ENCODE data around the gene RCSD1. TPM values are rescaled to one million over a fixed set of nuclear protein-coding genes. Genes with fewer than 3 reads are reported as not detected.

The RCSD1 gene
- polyA plus RNA-seq (2013, experiment 1 of 2) = 49.2 TPM
- polyA plus RNA-seq (2013, experiment 2 of 2) = 45.0 TPM

- Histone ChIP-seq H3K27ac (ENCODE audit: low read depth, low read length, severe bottlenecking) (no peak within 1 kb of the TSS), H3K36me3 (ENCODE audit: control insufficient read depth, insufficient read depth, low read length) (peaks cover 3% of the 10 kb centered on the region), H3K9me3 (ENCODE audit: control insufficient read depth, low read length) (no peaks in the 10 kb centered on the region), H3K4me1 (ENCODE audit: control insufficient read depth, insufficient read depth, low read length, poor library complexity, severe bottlenecking) (peaks cover 33% of the 10 kb centered on the region), H3K4me3 (ENCODE audit: extremely low read depth, insufficient read depth, low read length, poor library complexity, severe bottlenecking) (peak within 1 kb of the TSS; percentile 51)
- WGBS, 2 experiments (ENCODE audit: insufficient coverage in 2 of 2) = 11 to 17% methylated on average over 45 of the region's 62 CpGs
Measured at GRCh38 chr1:167629681-167630567, at the start of gene RCSD1. RCSD1 (plus strand) TSS chr1:167630232; CDS start chr1:167630424, 192 bp downstream.

- no peaks in the 10 kb centered on the region for H3K9me3 ChIP-seq (ENCODE audit: control insufficient read depth, low read length)
- 100% methylated on average over 1 of the region's 1 CpG for WGBS, 2 experiments (ENCODE audit: insufficient coverage in 2 of 2)
- H3K4me1 ChIP-seq (ENCODE audit: control insufficient read depth, insufficient read depth, low read length, poor library complexity, severe bottlenecking) = no peaks in the 10 kb centered on the region
- H3K27ac ChIP-seq (ENCODE audit: low read depth, low read length, severe bottlenecking) = no peak overlapping the region
- H3K4me3 ChIP-seq (ENCODE audit: extremely low read depth, insufficient read depth, low read length, poor library complexity, severe bottlenecking) = no peak overlapping the region
- no peaks in the 10 kb centered on the region for H3K36me3 ChIP-seq (ENCODE audit: control insufficient read depth, insufficient read depth, low read length)
Measured at GRCh38 chr1:167582064-167582463, 48.0 kb upstream of the RCSD1 start.

GRCh38 chr1:167582722-167583121 lies 47.3 kb upstream of the RCSD1 start:
- 88 to 93% methylated on average over 1 to 3 of the region's 4 CpGs for WGBS, 2 experiments (ENCODE audit: insufficient coverage in 2 of 2)
- Histone ChIP-seq H3K4me1 (ENCODE audit: control insufficient read depth, insufficient read depth, low read length, poor library complexity, severe bottlenecking) (no peaks in the 10 kb centered on the region), H3K36me3 (ENCODE audit: control insufficient read depth, insufficient read depth, low read length) (no peaks in the 10 kb centered on the region), H3K4me3 (ENCODE audit: extremely low read depth, insufficient read depth, low read length, poor library complexity, severe bottlenecking) (no peak overlapping the region), H3K9me3 (ENCODE audit: control insufficient read depth, low read length) (no peaks in the 10 kb centered on the region), H3K27ac (ENCODE audit: low read depth, low read length, severe bottlenecking) (no peak overlapping the region)

- 96 to 100% methylated on average over 2 to 3 of the region's 3 CpGs for WGBS, 2 experiments (ENCODE audit: insufficient coverage in 2 of 2)
- Histone ChIP-seq H3K4me3 (ENCODE audit: extremely low read depth, insufficient read depth, low read length, poor library complexity, severe bottlenecking) (no peak overlapping the region), H3K9me3 (ENCODE audit: control insufficient read depth, low read length) (no peaks in the 10 kb centered on the region), H3K36me3 (ENCODE audit: control insufficient read depth, insufficient read depth, low read length) (no peaks in the 10 kb centered on the region), H3K27ac (ENCODE audit: low read depth, low read length, severe bottlenecking) (no peak overlapping the region), H3K4me1 (ENCODE audit: control insufficient read depth, insufficient read depth, low read length, poor library complexity, severe bottlenecking) (no peaks in the 10 kb centered on the region)
Measured at GRCh38 chr1:167584581-167584980, 45.5 kb upstream of the RCSD1 start.

GRCh38 chr1:167587342-167587741 lies 42.7 kb upstream of the RCSD1 start:
- H3K27ac ChIP-seq (ENCODE audit: low read depth, low read length, severe bottlenecking) = no peak overlapping the region
- no peak overlapping the region for H3K4me3 ChIP-seq (ENCODE audit: extremely low read depth, insufficient read depth, low read length, poor library complexity, severe bottlenecking)
- no peaks in the 10 kb centered on the region for H3K9me3 ChIP-seq (ENCODE audit: control insufficient read depth, low read length)
- no peaks in the 10 kb centered on the region for H3K36me3 ChIP-seq (ENCODE audit: control insufficient read depth, insufficient read depth, low read length)
- 89% methylated on average over 2 of the region's 2 CpGs; no CpG with 5 or more reads in 1 of the 2 experiments for WGBS, 2 experiments (ENCODE audit: insufficient coverage in 2 of 2)
- no peaks in the 10 kb centered on the region for H3K4me1 ChIP-seq (ENCODE audit: control insufficient read depth, insufficient read depth, low read length, poor library complexity, severe bottlenecking)

GRCh38 chr1:167587872-167588271 lies 42.2 kb upstream of the RCSD1 start:
- Histone ChIP-seq H3K27ac (ENCODE audit: low read depth, low read length, severe bottlenecking) (no peak overlapping the region), H3K4me1 (ENCODE audit: control insufficient read depth, insufficient read depth, low read length, poor library complexity, severe bottlenecking) (no peaks in the 10 kb centered on the region), H3K9me3 (ENCODE audit: control insufficient read depth, low read length) (no peaks in the 10 kb centered on the region), H3K4me3 (ENCODE audit: extremely low read depth, insufficient read depth, low read length, poor library complexity, severe bottlenecking) (no peak overlapping the region), H3K36me3 (ENCODE audit: control insufficient read depth, insufficient read depth, low read length) (no peaks in the 10 kb centered on the region)
- WGBS, 2 experiments (ENCODE audit: insufficient coverage in 2 of 2) = no CpG with 5 or more reads among the region's 1 CpG

GRCh38 chr1:167588361-167588760 lies 41.7 kb upstream of the RCSD1 start:
- 100% methylated on average over 1 of the region's 2 CpGs; no CpG with 5 or more reads in 1 of the 2 experiments for WGBS, 2 experiments (ENCODE audit: insufficient coverage in 2 of 2)
- no peak overlapping the region for H3K4me3 ChIP-seq (ENCODE audit: extremely low read depth, insufficient read depth, low read length, poor library complexity, severe bottlenecking)
- H3K9me3 ChIP-seq (ENCODE audit: control insufficient read depth, low read length) = no peaks in the 10 kb centered on the region
- H3K27ac ChIP-seq (ENCODE audit: low read depth, low read length, severe bottlenecking) = no peak overlapping the region
- H3K4me1 ChIP-seq (ENCODE audit: control insufficient read depth, insufficient read depth, low read length, poor library complexity, severe bottlenecking) = no peaks in the 10 kb centered on the region
- no peaks in the 10 kb centered on the region for H3K36me3 ChIP-seq (ENCODE audit: control insufficient read depth, insufficient read depth, low read length)

GRCh38 chr1:167592475-167592874 lies 37.6 kb upstream of the RCSD1 start:
- H3K9me3 ChIP-seq (ENCODE audit: control insufficient read depth, low read length) = no peaks in the 10 kb centered on the region
- no peaks in the 10 kb centered on the region for H3K36me3 ChIP-seq (ENCODE audit: control insufficient read depth, insufficient read depth, low read length)
- H3K4me1 ChIP-seq (ENCODE audit: control insufficient read depth, insufficient read depth, low read length, poor library complexity, severe bottlenecking) = no peaks in the 10 kb centered on the region
- H3K4me3 ChIP-seq (ENCODE audit: extremely low read depth, insufficient read depth, low read length, poor library complexity, severe bottlenecking) = no peak overlapping the region
- H3K27ac ChIP-seq (ENCODE audit: low read depth, low read length, severe bottlenecking) = no peak overlapping the region

GRCh38 chr1:167593860-167594259 lies 36.2 kb upstream of the RCSD1 start:
- H3K36me3 ChIP-seq (ENCODE audit: control insufficient read depth, insufficient read depth, low read length) = no peaks in the 10 kb centered on the region
- 84 to 94% methylated on average over 5 of the region's 5 CpGs for WGBS, 2 experiments (ENCODE audit: insufficient coverage in 2 of 2)
- no peaks in the 10 kb centered on the region for H3K9me3 ChIP-seq (ENCODE audit: control insufficient read depth, low read length)
- H3K4me1 ChIP-seq (ENCODE audit: control insufficient read depth, insufficient read depth, low read length, poor library complexity, severe bottlenecking) = no peaks in the 10 kb centered on the region
- no peak overlapping the region for H3K4me3 ChIP-seq (ENCODE audit: extremely low read depth, insufficient read depth, low read length, poor library complexity, severe bottlenecking)
- no peak overlapping the region for H3K27ac ChIP-seq (ENCODE audit: low read depth, low read length, severe bottlenecking)

GRCh38 chr1:167594822-167595221 lies 35.2 kb upstream of the RCSD1 start:
- WGBS, 2 experiments (ENCODE audit: insufficient coverage in 2 of 2) = 98 to 100% methylated on average over 5 to 6 of the region's 6 CpGs
- no peak overlapping the region for H3K27ac ChIP-seq (ENCODE audit: low read depth, low read length, severe bottlenecking)
- no peaks in the 10 kb centered on the region for H3K4me1 ChIP-seq (ENCODE audit: control insufficient read depth, insufficient read depth, low read length, poor library complexity, severe bottlenecking)
- no peak overlapping the region for H3K4me3 ChIP-seq (ENCODE audit: extremely low read depth, insufficient read depth, low read length, poor library complexity, severe bottlenecking)
- no peaks in the 10 kb centered on the region for H3K36me3 ChIP-seq (ENCODE audit: control insufficient read depth, insufficient read depth, low read length)
- H3K9me3 ChIP-seq (ENCODE audit: control insufficient read depth, low read length) = no peaks in the 10 kb centered on the region

GRCh38 chr1:167599957-167600581 lies 30.0 kb upstream of the RCSD1 start:
- no peaks in the 10 kb centered on the region for H3K36me3 ChIP-seq (ENCODE audit: control insufficient read depth, insufficient read depth, low read length)
- no peak overlapping the region for H3K27ac ChIP-seq (ENCODE audit: low read depth, low read length, severe bottlenecking)
- WGBS, 2 experiments (ENCODE audit: insufficient coverage in 2 of 2) = 78 to 91% methylated on average over 3 to 4 of the region's 5 CpGs
- H3K4me1 ChIP-seq (ENCODE audit: control insufficient read depth, insufficient read depth, low read length, poor library complexity, severe bottlenecking) = peaks cover 16% of the 10 kb centered on the region
- H3K9me3 ChIP-seq (ENCODE audit: control insufficient read depth, low read length) = no peaks in the 10 kb centered on the region
- H3K4me3 ChIP-seq (ENCODE audit: extremely low read depth, insufficient read depth, low read length, poor library complexity, severe bottlenecking) = no peak overlapping the region
